ENCODE results near the gene GABRP. TPM values are rescaled to one million over a fixed set of nuclear protein-coding genes. Genes with fewer than 3 reads are reported as not detected.

Gene GABRP
- total RNA-seq, 1 experiment from 2014 or later: 1.5 TPM

- no peak overlapping the region for H3T11ph ChIP-seq (ENCODE audit: low read length)
- H2BK5ac ChIP-seq (ENCODE audit: insufficient read length, low read length): no peak overlapping the region
- peaks cover 8% of the 10 kb centered on the region for H3K23me2 ChIP-seq (ENCODE audit: insufficient read length, low read depth, low read length, poor library complexity, severe bottlenecking)
- H3K27ac ChIP-seq (ENCODE audit: insufficient read length, low read depth, low read length): no peak overlapping the region
- H3K27me3 Mint-ChIP-seq (ENCODE audit: low read depth): peaks cover 19% of the 10 kb centered on the region
- no peak overlapping the region for H2AK5ac ChIP-seq (ENCODE audit: insufficient read length, low read length)
- H3K9me3 Mint-ChIP-seq: peaks cover 15% of the 10 kb centered on the region in 2 experiments
- no peak overlapping the region for H3K14ac ChIP-seq (ENCODE audit: insufficient read depth, low read length)
- H4K91ac ChIP-seq (ENCODE audit: insufficient read length, low read depth, low read length): no peak overlapping the region
- H3K27me3 ChIP-seq (ENCODE audit: insufficient read depth, low read length): no peaks in the 10 kb centered on the region; the same call in 1 of the 2 replicates
- no peak overlapping the region for H2BK120ac ChIP-seq (ENCODE audit: low read depth, low read length, poor library complexity, severe bottlenecking)
- peaks cover 4% of the 10 kb centered on the region for H3K79me1 ChIP-seq (ENCODE audit: insufficient read depth, low read depth, low read length, poor library complexity, severe bottlenecking)
- WGBS (ENCODE audit: extremely low coverage, insufficient read length, low lambda C conversion rate): no CpG with 5 or more reads among the region's 26 CpGs
- peak; percentile 88 for DNase-seq
- no peak overlapping the region for H3K23ac ChIP-seq (ENCODE audit: insufficient read length, low read depth, low read length)
- no peaks in the 10 kb centered on the region for H4K20me1 ChIP-seq (ENCODE audit: control insufficient read depth, insufficient read depth, insufficient read length)
- H4K8ac ChIP-seq (replicated peaks; ENCODE audit: insufficient read length, low read depth, low read length): no peak overlapping the region
- H2AFZ ChIP-seq (ENCODE audit: low read length): no peak overlapping the region
- peaks cover 6% of the 10 kb centered on the region for H3K9me3 ChIP-seq (ENCODE audit: control insufficient read depth, low read depth, low read length)
- no peak overlapping the region for H3K4me2 ChIP-seq (ENCODE audit: insufficient read depth, insufficient read length, low read length)
- H4K5ac ChIP-seq (ENCODE audit: insufficient read length, low read depth, low read length): no peak overlapping the region
- peaks cover 22 to 23% of the 10 kb centered on the region in 2 experiments for H3K4me1 Mint-ChIP-seq
- no peak overlapping the region for H3K9ac ChIP-seq (ENCODE audit: extremely low read depth, insufficient read length, low read length)
- TF ChIP-seq CTCF (conservative IDR thresholded peaks at IDR 0.05): no peak
- H3K4me1 ChIP-seq (ENCODE audit: insufficient read depth, low read length): no peaks in the 10 kb centered on the region; the same call in 1 of the 2 replicates
- peaks cover 10 to 17% (median 16%) of the 10 kb centered on the region in 3 experiments for H3K36me3 Mint-ChIP-seq (ENCODE audit: insufficient read depth in 1 of 3, low read depth in 3 of 3)
- no peak overlapping the region for H3K18ac ChIP-seq (ENCODE audit: insufficient read length, low read depth, low read length)
- H2BK12ac ChIP-seq (ENCODE audit: insufficient read length, low read depth, low read length): no peak overlapping the region
- H2BK20ac ChIP-seq (ENCODE audit: low read depth, low read length, poor library complexity, severe bottlenecking): no peak overlapping the region
- H3K4me3 Mint-ChIP-seq: peak overlapping the region; percentile 63 to 78
- peak overlapping the region in 1 of 3 experiments; percentile 18; a peak in 1 of 7 replicates for H3K27ac Mint-ChIP-seq
- no peak overlapping the region for H2BK15ac ChIP-seq (ENCODE audit: low read depth, low read length)
- no peak overlapping the region for H3K4ac ChIP-seq (ENCODE audit: low read depth, low read length)
- H3K56ac ChIP-seq (ENCODE audit: insufficient read length, low read depth, low read length): no peak overlapping the region
- H3K79me2 ChIP-seq (ENCODE audit: insufficient read depth, low read length): peaks cover 10% of the 10 kb centered on the region
Measured at GRCh38 chr5:170861667-170861916, 78.1 kb downstream of the GABRP start.
